Fibroblast of lung (primary cell): ENCODE measurements around the gene ASIC4.

Experiments used
- EZH2 ChIP-seq: IDR thresholded peaks from 2 replicates; pipeline ENCODE4 v1.5.1; 2012; ENCODE audit warnings: low read length, control low read depth, mild to moderate bottlenecking; ENCODE audit errors: missing control alignments
- TF ChIP-seq, protein P1 (sequence below), 2 donors: IDR thresholded peaks in 1 of 2; conservative IDR thresholded peaks in 1 of 2; 1 replicate in 1 of 2; 2 replicates in 1 of 2; pipeline ENCODE4 v1.5.1; 2011 to 2012; ENCODE audit warnings: low read length in 2 of 2, control low read depth in 1 of 2, inconsistent platforms in 1 of 2, low read depth in 1 of 2, mild to moderate bottlenecking in 1 of 2

DNA sequence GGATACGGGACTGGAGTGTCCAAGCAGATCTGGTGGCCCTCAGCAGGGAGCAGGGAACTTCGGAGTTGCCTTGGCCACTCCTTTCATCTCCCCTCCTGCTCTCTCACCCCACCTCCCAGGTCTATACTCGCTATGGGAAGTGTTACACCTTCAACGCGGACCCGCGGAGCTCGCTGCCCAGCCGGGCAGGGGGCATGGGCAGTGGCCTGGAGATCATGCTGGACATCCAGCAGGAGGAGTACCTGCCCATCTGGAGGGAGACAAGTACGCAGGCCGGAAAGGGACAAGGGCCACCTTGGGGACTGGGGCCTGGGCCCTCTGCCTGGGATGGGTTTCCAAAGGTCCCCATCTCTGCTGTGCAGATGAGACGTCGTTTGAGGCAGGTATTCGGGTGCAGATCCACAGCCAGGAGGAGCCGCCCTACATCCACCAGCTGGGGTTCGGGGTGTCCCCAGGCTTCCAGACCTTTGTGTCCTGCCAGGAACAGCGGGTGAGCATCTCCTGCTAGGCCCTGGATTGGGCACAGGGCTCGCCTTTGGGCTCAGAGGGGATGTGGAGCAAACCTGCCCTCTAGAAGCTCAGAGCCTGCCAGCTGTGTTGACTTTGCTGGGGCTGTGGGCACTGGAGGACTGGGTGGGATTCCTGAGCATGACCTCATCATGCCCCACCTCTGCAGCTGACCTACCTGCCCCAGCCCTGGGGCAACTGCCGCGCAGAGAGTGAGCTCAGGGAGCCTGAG lies 17.5 kb downstream of the ASIC4 start:
- TF ChIP-seq, protein P1, sequence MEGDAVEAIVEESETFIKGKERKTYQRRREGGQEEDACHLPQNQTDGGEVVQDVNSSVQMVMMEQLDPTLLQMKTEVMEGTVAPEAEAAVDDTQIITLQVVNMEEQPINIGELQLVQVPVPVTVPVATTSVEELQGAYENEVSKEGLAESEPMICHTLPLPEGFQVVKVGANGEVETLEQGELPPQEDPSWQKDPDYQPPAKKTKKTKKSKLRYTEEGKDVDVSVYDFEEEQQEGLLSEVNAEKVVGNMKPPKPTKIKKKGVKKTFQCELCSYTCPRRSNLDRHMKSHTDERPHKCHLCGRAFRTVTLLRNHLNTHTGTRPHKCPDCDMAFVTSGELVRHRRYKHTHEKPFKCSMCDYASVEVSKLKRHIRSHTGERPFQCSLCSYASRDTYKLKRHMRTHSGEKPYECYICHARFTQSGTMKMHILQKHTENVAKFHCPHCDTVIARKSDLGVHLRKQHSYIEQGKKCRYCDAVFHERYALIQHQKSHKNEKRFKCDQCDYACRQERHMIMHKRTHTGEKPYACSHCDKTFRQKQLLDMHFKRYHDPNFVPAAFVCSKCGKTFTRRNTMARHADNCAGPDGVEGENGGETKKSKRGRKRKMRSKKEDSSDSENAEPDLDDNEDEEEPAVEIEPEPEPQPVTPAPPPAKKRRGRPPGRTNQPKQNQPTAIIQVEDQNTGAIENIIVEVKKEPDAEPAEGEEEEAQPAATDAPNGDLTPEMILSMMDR (conservative IDR thresholded peaks at IDR 0.05 in 1 of 2, IDR thresholded peaks at IDR 0.05 in 1 of 2; ENCODE audit: low read depth in 1 of 2, low read length in 2 of 2) = no peak
- no peak for TF ChIP-seq EZH2
